ENCODE measurements around the gene MAPK10. TPM values are rescaled to one million over a fixed set of nuclear protein-coding genes. Genes with fewer than 3 reads are reported as not detected.

MAPK10 gene
- total RNA-seq, 1 experiment from 2014 or later = 6.8 TPM

DNA sequence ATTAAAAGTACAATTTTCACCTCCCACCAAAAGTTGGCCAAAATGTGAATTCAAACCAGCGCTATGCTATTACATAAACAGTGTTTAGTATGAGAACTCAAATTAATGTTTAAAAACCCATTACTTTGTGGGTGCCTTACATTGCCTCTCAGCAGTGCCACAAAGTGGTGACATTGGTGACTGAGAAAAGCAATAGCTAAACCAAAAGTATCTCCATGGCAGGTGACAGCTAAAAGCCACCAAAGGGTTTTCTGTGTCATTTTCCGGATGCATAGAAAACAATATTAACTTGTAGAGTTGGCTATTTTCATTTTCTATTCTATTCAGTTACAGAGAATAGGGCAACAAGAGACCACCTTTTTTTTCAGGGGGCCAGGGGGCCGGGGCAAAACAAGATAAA is 261.2 kb downstream of the MAPK10 start:
- H3K9me3 ChIP-seq (ENCODE audit: low read depth, low read length, poor library complexity, severe bottlenecking) = no peaks in the 10 kb centered on the region
- no peaks in the 10 kb centered on the region for H3K4me1 ChIP-seq (ENCODE audit: insufficient read depth, low read length, poor library complexity, severe bottlenecking)
- ChIA-PET POLR2A (ENCODE audit: low non-redundant PET) (no interaction called here), CTCF (no interaction called here)
- no peak overlapping the region for H3K27ac ChIP-seq (ENCODE audit: low read depth, low read length, poor library complexity, severe bottlenecking)
- intact Hi-C loops (cut with micrococcal nuclease; ENCODE audit: unreplicated experiment) = no loop called here
- BruUV-seq (replicated peaks) = no TSS peak
- no peak for DNase-seq (ENCODE audit: low spot score)
- no peak overlapping the region for H3K4me3 ChIP-seq (ENCODE audit: low read depth, low read length, poor library complexity, severe bottlenecking)
- no peaks in the 10 kb centered on the region for H3K36me3 ChIP-seq (ENCODE audit: insufficient read depth, low read length, poor library complexity, severe bottlenecking)
- TF ChIP-seq, protein P1, sequence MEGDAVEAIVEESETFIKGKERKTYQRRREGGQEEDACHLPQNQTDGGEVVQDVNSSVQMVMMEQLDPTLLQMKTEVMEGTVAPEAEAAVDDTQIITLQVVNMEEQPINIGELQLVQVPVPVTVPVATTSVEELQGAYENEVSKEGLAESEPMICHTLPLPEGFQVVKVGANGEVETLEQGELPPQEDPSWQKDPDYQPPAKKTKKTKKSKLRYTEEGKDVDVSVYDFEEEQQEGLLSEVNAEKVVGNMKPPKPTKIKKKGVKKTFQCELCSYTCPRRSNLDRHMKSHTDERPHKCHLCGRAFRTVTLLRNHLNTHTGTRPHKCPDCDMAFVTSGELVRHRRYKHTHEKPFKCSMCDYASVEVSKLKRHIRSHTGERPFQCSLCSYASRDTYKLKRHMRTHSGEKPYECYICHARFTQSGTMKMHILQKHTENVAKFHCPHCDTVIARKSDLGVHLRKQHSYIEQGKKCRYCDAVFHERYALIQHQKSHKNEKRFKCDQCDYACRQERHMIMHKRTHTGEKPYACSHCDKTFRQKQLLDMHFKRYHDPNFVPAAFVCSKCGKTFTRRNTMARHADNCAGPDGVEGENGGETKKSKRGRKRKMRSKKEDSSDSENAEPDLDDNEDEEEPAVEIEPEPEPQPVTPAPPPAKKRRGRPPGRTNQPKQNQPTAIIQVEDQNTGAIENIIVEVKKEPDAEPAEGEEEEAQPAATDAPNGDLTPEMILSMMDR (conservative IDR thresholded peaks at IDR 0.05; ENCODE audit: low read depth, low read length) = no peak
- TF ChIP-seq EZH2 (IDR thresholded peaks at IDR 0.05; ENCODE audit: borderline replicate concordance, low read depth, low read length, poor library complexity, severe bottlenecking) = no peak
- no peaks in the 10 kb centered on the region for H3K27me3 ChIP-seq (replicated peaks; ENCODE audit: insufficient read depth, low read depth, low read length, poor library complexity)

DNA sequence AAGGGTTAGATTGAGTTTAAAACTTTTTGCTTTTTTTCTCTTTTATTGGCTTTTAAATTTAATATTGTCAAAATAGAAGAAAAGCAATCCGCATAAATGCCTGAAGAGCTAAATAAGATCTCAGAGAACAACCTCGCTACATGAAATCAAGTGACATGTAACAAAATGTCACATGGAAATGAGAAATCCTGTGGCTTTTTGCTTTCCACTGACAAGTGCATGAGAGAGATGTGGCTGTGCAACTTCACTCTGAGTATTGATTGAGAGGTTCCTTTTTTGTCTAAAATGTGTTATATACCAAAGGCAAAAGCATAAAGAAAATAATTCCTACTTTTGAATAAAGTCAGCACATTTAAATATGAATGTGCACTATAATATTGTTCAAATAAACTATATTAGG is 263.5 kb downstream of the MAPK10 start:
- TF ChIP-seq EZH2 (IDR thresholded peaks at IDR 0.05; ENCODE audit: borderline replicate concordance, low read depth, low read length, poor library complexity, severe bottlenecking) = no peak
- TF ChIP-seq, protein P1 (conservative IDR thresholded peaks at IDR 0.05; ENCODE audit: low read depth, low read length) = no peak
- BruUV-seq (replicated peaks) = no TSS peak
- CTCF ChIA-PET = no interaction called here

DNA sequence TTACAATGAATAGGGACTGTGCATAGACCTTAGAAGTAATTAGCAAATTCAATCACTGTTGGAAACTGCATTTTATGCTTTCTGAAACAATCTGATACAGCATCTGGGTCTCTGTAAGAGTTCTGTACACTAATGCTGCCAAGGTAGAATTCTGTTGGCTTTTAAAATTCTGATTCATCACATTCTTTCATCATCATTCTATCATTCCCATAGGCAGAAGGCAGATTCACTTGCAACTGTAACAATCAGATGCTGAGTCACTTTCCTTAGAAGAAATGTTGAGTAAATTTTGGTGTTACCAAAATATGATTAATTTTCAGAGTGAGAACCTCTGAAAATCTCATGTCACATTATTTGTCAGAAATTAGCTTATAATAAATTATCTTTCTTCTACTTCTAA is 267.2 kb downstream of the MAPK10 start:
- H3K9me3 ChIP-seq (ENCODE audit: low read depth, low read length, poor library complexity, severe bottlenecking) = no peaks in the 10 kb centered on the region
- TF ChIP-seq EZH2 (IDR thresholded peaks at IDR 0.05; ENCODE audit: borderline replicate concordance, low read depth, low read length, poor library complexity, severe bottlenecking) = no peak
- TF ChIP-seq, protein P1 (conservative IDR thresholded peaks at IDR 0.05; ENCODE audit: low read depth, low read length) = no peak
- no TSS peak for BruUV-seq (replicated peaks)
- intact Hi-C loops (cut with micrococcal nuclease; ENCODE audit: unreplicated experiment) = no loop called here
- no peaks in the 10 kb centered on the region for H3K4me1 ChIP-seq (ENCODE audit: insufficient read depth, low read length, poor library complexity, severe bottlenecking)
- no peaks in the 10 kb centered on the region for H3K27me3 ChIP-seq (replicated peaks; ENCODE audit: insufficient read depth, low read depth, low read length, poor library complexity)
- H3K36me3 ChIP-seq (ENCODE audit: insufficient read depth, low read length, poor library complexity, severe bottlenecking) = no peaks in the 10 kb centered on the region
- ChIA-PET POLR2A (ENCODE audit: low non-redundant PET) (no interaction called here), CTCF (no interaction called here)
- H3K4me3 ChIP-seq (ENCODE audit: low read depth, low read length, poor library complexity, severe bottlenecking) = no peak overlapping the region
- peak; percentile 1 for DNase-seq (ENCODE audit: low spot score)
- H3K27ac ChIP-seq (ENCODE audit: low read depth, low read length, poor library complexity, severe bottlenecking) = no peak overlapping the region

More for the DNA sequence above, 263.5 kb downstream of the MAPK10 start:
- Histone ChIP-seq H3K27me3 (replicated peaks; ENCODE audit: insufficient read depth, low read depth, low read length, poor library complexity) (no peaks in the 10 kb centered on the region), H3K4me3 (ENCODE audit: low read depth, low read length, poor library complexity, severe bottlenecking) (no peak overlapping the region), H3K36me3 (ENCODE audit: insufficient read depth, low read length, poor library complexity, severe bottlenecking) (no peaks in the 10 kb centered on the region), H3K4me1 (ENCODE audit: insufficient read depth, low read length, poor library complexity, severe bottlenecking) (no peaks in the 10 kb centered on the region), H3K9me3 (ENCODE audit: low read depth, low read length, poor library complexity, severe bottlenecking) (no peaks in the 10 kb centered on the region), H3K27ac (ENCODE audit: low read depth, low read length, poor library complexity, severe bottlenecking) (no peak overlapping the region)
- DNase-seq (ENCODE audit: low spot score) = no peak
- POLR2A ChIA-PET (ENCODE audit: low non-redundant PET) = no interaction called here
- intact Hi-C loops (cut with micrococcal nuclease; ENCODE audit: unreplicated experiment) = no loop called here
